HS-27A (cell line): ENCODE data around the gene PLA2G15.

Experiments used
- DNase-seq: peaks from one replicate; pipeline ENCODE4 v3.0.0-alpha.2; 2012; ENCODE audit warnings: low read depth, missing footprints

PLA2G15 gene

DNA sequence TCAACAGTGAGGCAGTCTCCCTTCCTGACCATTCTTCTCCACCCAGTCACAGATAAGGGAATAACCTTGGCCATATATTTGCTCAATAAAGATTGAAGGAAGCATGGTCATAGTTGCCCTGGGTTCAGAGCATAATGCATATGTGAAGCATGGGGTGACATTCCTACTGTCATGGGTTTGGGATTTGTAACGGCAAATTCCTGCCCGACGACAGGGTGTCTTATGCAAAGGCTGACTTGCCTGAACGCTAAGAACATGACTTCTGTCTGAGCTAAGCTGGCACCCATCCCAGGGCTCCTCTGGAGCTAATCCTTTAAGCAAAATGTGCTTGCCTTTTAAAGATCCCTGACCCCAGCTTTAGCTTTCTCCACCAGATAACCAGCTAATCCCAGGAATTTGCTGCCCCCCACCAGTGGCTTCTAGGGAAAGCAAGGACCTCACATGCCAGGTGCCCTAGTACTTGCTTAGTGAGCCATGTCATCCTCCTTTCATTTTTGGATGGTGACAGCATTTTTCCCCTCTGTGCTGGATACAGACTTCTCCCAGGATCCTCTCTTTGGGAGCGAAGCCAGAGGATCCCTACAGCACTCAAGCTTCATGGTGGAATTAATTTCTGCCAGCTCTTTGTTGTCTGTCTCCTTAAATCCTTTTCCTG, 53.9 kb downstream of the PLA2G15 start:
- DNase-seq = peak; percentile 59

- no peak for DNase-seq
These were observed 54.6 kb downstream of the PLA2G15 start for GRCh38 chr16:68299571-68300453.

DNA sequence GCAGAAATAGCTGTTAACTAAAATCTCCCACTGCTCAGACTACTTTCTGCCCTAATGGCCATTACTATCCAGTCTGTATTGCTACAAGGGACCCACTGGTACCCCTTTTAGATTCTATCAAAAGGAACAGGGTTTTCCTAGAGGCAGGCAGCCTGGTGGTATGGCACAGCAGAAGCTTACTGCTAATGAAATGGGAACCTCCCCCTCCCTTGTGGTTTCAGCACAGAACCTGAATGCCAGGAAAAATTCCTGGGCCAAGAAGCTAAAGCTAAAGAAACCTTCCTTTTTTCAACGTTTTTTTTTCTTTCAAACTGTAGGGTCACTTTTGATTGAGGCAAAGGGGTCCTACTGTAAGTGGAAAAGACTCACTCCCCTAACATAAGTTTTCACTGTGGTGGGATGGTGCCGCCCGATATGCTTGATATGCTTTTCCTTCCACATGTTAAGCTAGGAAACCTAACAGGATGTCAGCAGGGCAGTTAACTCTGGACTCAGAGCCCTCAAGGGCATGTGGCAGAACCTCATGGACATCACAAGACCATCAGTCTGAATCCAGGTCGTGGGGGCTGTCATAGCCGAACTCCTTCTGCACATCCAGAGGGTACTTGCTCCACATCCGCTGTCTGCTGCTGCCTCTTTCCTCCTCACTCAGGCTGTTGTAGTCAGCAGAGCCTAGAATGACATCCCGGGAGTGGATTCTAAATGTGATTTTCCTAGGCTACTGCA, 55.7 kb downstream of the PLA2G15 start:
- DNase-seq = no peak

DNA sequence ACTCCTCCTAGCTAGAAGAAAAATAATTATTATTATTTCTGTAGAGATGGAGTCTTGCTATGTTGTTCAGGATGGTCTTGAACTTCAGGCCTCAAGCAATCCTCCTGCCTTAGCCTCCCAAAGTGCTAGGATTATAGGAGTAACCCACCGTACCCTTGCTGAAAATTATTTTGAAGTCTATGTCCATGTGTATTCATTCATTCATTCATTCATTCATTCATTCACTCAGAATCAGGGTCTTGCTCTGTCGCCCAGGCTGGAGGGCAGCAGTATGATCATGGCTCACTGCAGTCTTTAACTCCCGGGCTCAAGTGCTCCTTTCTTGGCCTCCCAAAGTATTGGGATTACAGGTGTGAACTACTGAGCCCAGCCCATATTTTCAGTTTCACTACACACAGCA, 61.5 kb downstream of the PLA2G15 start:
- DNase-seq = no peak

DNA sequence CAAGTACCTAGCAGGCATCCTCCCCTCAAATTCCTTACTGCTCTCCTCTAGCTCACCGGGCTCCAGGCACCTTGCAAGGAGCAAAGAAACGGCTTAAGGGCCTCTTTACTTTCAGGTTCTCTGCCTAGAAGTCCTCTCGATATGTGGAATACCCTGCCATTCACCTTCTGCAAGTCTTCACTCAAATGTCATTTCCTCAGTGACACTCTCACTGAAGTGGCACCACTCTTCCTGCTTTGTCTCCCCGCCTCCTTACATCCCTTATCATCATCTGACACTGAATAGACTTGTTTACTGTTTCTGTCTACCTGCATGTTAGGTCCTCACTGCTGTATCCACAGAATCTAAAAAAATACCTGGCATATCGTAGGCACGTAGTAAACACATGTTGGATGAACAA, 64.6 kb downstream of the PLA2G15 start:
- DNase-seq = no peak

- DNase-seq = no peak
These were observed 65.2 kb downstream of the PLA2G15 start for GRCh38 chr16:68310437-68310773.
